IPS-11a (cell line): ENCODE measurements around the gene RHBDD3.

Source experiments
- H3K4me3 ChIP-seq: one replicate; pipeline ENCODE4 v1.5.1; 2013; ENCODE audit warnings: low read depth, low read length, control low read depth

RHBDD3 gene

DNA sequence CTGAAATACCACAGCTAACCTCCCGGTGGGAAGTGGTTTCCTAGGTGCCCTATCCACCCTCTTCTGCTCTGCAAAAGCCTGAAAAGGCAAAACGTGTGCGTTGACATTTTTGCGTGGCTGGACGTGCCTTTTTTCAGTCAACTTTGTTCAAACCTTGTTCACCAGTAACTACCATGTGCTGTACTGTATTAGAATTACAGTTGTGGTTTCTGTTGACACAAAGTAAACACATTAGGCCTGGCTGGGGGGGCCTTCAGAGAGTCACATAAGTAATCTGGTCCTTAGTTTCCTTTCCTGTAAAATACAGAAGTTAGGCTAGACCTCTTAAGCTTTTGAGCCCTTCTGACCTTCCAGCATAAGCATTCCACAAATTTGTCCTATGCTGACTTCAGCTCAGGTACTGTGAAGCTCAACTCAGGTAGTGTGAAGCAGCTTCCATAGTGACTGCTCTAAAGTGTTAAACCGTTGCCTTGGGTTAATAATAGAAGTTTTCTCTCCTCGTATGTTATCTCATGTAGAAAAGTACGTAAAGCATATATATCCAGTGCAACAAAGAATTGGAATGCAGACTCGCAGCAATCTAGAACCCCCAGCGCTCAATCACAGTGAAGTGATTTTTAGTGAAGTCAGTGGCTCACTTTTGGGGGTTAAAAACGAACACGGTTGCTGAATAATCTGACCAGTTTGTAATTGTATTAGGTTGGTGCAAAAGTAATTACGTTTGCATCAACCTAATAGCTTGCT, 2.1 kb upstream of the RHBDD3 start:
- peak overlapping the region; percentile 91 for H3K4me3 ChIP-seq

DNA sequence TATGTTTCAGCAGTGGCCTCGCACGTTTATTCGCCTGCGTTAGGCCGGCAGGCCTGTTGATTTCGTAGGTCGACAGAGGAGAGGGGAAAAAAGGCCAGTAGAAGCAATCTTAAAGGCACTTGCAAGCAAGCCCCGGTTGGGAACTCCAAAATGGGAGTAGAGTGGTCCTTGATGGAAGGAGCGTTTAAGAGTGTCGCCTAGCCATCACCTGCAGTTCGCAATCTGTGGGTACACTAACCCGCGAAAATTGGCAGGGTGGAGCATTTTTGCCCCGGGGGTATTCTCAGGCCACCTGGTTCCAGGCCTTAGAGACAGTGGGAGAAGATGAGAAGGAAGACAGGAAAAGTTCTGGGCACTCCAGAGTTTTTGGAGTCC, 1.4 kb upstream of the RHBDD3 start:
- peak overlapping the region; percentile 91 for H3K4me3 ChIP-seq

DNA sequence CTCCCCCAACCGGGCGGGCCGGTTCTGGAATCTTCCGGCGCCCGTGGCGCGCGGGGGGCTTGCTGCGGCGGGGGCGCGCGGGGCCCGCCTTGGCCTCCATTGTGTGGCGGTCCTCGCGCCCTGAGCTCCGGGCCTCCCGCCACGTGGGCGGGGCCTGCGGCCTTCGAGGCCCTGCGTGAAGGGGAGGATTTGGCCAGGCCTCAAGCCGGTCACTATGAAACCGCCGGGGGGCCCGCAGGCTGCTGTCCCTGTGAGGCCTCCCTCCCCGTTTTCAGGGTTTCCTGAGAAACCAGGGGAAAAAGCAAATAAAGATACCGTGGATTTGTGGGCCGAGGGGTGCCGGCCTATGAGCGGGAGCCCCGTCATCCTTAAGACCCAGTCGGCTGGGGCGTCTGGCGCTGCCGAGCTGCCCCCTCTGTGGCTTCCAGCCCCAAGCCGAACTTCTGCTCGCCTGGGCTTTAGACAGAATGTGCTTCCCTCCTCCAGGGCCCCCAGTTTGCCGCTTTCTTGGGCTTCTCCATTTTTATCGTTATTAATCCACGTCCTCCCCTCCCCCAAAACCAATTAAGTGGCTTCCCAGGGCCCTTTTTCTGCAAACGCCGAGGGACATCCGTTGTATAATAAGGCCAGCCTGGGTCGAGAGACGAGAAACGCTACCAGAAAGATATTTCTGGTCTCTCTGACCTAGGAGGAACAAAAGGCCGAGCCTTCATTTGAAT, 889 bp upstream of the RHBDD3 start:
- peak overlapping the region; percentile 91 for H3K4me3 ChIP-seq

DNA sequence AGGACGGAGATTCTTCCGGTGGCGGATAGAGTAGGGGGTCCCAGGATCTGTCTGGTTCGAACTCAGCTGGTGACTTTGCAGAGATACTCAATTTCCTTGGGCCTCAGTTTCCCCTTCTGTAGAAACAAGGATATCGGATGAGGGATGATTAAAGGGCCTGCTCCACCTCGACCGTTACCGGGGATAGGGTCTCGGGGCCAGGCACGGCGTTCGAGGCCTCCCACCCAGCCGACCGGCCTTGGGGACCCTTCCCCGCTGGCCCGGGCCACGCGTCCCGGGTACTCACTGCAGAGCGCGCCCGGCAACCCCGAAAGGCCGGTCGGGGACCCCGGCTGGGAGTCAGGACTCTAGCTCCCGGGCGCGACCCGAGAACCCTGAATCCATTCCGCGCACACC, 321 bp downstream of the RHBDD3 start:
- peak overlapping the region; percentile 91 for H3K4me3 ChIP-seq

DNA sequence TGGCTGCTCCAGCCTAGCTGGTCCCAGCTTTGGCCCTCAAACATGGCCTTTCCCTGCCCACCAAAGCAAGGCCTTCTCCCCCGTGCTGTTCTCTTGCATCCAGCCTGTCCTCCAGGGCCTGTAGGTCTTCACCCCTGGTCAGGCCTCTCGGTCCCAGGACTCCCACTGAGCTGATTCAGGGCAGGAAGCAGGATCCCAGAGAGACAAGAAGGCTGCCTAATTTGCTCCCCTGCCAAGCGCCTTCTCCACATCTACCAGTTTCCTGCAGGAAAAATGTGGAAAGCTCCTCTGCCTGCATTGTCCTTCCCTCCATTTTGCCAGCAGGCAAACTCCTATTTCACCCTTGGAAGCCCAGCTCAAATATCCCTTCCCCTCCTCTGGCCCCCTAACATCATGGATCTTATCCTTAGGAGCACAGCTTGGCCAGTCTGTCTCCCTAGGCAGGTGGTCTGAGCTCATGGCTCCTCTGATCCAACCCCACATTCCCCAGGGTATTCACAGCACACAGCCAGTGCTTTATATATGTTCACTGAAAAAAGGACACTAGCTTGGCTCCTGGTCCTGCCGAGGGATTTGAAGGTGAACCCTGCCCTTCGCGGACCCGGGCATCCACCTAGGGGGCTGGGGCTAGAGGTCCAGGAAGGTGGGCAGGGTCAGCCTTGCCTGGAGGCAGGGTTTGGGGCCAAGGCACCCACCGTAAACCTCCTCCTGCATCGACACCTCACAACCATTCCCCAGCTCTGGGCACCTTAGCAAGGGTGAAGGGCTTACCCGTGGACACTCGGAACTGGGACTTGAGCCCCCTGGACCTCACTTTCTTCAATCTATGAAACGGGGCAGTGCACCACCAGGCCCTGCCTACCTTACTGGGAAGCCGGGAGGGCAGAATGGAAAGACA, 968 bp downstream of the RHBDD3 start:
- H3K4me3 ChIP-seq, result peak overlapping the region; percentile 91

DNA sequence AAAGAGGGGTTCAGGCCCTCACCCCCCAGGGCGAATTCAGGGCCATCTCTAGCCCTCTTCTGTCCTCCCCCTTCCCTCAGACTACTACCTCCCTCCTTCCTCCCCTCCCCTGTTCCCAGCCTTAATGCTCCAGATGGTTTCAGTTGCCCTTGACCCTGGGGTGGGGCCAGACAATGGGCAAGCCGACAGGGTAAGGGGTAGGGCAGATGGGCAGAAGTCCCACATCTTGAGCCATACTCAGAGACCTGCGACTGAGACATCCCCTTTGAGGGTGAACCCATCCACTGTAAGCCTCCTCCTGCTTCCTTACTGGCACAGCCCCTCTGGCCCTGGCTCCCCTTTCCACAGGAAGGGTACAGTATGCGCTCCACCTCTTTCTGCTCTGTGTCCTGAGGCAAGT, 1.9 kb downstream of the RHBDD3 start:
- H3K4me3 ChIP-seq, result no peak overlapping the region

DNA sequence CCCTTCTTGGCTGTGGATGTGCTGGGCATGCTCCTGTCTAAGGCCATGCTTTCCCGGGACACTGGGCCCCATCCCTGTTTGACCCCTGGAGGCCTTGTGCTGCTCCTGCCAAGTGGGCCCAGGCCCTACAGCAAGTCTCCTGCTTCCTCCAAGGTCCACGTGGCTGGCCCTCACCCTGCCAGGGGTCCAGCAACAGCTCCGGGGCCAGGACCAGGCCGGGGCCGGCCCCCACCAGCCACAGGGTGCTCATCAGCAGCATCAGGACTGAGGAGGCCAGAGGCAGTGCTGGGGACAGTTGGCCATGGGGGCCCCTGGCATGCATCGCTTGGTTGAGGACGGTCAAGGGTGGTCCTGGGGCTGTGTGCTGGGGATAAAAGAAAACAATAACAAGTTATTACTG, 2.5 kb downstream of the RHBDD3 start:
- no peak overlapping the region for H3K4me3 ChIP-seq

DNA sequence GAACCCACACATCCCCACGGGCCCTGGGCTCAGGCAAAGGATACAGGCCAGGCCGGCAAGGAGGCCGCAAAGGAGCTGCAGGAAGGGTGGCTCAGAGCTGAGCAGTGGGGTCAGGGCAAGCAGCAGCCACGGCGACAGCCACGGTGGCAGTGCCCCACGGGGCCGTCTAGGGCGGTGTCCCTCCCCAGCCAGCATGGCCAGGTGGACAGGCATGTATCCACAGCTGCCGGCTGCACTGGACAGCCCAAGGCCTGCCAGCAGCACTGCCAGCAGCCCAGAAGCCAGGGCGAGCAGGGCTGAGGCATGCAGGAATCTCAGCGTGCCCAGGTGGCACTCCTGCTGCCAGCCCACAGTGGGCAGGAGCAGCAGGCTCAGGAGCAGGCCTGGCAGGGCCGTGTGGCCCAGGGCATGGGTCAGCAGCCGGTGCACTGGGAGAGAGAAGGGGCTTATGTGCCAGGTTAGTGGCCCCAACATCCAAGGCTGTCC, 3.9 kb downstream of the RHBDD3 start:
- no peak overlapping the region for H3K4me3 ChIP-seq

DNA sequence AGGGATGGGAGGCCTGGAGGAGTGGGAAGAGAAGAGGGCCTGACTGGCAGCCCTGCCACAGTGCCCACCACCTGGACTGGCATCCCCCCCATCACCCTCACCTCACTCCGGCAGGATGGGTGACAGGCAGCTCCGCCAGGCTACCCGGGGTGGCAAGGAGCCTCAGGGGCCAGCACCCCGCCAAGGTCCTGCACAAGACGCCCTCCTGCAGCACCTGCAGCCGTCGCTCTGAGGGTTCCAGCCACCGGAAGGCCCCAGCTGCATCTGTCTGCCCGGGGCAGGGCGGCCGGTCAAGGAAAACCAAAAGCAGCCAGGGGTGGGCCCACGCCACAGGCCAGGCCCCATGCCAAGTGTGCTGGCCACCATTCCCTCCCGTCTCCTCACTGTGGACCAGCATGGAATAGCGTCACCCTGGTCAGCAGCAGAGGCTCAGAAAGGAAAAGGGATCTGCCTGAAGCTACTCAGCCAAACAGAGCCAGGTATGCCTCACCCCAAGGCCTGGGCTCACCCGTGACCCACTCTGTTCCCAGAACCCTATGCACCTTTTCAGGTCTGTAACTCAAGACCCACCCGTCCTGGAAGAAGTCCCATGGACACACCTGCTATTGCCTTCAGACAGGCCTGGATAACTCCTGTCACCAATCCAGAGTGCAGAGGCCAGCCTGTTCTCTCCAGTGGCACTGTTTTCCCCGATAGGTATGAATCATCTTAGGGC, 7.0 kb downstream of the RHBDD3 start:
- H3K4me3 ChIP-seq, result no peak overlapping the region

DNA sequence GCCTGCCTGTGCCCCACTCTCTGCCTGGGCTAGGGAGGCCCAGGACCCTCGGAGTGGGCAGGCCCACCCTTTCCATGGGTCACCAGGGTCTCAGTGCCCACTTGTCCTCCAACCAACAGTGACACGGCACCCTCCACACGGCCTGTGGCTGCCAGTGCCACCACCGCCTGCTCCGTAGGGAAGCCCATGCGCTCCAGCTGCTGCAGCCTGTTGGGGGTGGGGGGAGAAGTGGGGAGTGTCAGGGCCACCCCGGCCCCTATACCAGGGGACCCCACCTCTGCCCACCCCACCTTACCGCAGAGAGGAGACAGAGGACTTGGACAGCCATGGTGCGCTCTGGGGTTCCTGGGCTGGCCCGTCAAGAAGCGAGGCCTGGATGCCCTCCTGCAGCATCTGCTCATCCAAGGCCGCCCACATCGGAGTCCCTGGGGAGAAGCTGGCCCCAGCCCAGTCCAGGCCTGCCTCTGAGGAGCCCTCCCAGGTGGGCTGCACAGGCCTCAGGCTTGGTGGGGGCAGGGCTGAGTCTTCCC, 7.7 kb downstream of the RHBDD3 start:
- no peak overlapping the region for H3K4me3 ChIP-seq

DNA sequence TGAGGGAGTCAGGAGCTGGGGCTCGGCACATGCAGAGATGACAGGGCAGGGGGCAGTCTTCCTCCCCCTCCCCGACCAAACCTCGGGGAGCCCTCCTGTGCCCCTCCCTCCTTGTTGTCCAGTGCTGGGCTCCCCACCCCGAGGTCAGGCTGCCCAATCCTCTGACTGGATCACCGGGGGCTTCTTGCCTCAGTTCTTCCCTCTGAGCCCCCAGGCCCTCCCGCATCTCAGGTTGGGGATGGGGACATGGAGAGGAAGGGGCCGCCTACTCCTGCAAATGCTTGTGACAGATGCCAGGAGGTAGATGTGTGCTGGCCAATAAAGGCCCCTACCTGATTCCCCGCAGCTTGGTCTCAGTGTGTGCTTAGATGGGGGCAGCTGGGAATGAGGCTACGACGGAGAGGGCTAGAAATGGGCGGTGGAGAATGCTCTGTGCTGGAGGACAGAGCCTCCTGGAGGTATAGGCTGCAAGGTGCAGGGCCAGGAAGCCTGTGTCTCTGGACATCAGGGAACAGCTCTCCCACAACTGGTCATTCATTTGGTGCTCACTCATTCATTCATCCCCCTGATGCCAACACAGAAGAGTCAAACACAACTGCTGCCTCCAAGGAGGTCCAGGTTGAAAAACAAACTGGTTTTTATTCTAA, 8.4 kb downstream of the RHBDD3 start:
- no peak overlapping the region for H3K4me3 ChIP-seq

DNA sequence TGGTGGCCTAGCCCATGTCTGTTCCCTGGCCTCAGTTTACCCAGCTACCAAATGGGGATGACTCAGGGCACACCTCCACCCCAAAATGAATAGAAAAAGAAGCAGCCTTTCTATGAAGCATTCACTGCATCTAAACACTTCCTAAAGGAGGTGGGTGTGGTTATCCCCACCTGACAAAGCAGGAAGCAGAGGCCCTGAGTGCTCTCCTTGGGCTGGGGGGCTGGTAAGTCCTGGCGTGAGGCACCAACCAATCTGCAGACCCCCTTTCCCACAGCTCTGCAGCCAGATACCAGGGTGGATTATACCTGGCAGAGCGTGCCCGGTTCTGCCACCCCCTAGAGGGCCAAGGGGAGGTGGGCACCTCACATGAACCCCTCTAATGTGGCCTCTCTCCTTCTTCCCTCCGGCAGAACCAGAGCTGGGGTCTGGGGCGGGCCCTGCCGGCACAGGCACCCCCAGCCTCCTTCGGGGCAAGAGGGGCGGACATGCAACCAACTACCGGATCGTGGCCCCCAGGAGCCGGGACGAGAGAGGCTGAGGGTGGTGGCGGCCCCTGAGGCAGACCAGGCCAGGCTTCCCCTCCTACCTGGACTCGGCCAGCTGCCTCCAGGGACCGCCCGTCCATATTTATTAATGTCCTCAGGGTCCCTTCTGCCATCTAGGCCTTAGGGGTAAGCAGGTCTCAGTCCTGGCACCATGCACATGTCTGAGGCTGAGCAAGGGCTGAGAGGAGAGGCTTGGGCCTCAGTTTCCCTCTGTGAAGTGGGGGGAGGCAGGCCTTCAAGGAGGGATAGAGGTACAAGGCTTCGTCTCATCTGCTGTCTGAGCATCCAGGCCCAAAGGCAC, 9.2 kb downstream of the RHBDD3 start:
- no peak overlapping the region for H3K4me3 ChIP-seq

DNA sequence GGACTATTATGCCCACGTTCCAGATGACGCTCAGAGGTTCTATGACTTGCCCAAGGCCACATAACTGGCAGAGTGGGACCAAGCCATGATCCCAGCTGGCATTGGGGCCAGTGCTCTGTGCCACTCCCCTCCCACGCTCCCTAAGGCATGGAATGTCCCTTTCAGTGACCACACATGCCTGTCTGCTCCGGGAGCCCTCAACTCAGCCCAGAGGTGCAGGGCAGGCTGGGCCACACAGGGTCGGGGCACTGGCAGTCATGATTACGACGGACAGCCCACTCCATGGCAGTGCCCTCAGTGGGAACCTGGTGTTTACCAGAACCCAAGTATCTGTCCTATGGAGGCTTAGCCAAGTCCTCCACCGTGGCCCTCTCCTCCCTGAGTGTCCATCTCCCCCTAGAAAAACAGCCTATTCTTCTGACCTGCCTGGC, 10.0 kb downstream of the RHBDD3 start:
- no peak overlapping the region for H3K4me3 ChIP-seq

DNA sequence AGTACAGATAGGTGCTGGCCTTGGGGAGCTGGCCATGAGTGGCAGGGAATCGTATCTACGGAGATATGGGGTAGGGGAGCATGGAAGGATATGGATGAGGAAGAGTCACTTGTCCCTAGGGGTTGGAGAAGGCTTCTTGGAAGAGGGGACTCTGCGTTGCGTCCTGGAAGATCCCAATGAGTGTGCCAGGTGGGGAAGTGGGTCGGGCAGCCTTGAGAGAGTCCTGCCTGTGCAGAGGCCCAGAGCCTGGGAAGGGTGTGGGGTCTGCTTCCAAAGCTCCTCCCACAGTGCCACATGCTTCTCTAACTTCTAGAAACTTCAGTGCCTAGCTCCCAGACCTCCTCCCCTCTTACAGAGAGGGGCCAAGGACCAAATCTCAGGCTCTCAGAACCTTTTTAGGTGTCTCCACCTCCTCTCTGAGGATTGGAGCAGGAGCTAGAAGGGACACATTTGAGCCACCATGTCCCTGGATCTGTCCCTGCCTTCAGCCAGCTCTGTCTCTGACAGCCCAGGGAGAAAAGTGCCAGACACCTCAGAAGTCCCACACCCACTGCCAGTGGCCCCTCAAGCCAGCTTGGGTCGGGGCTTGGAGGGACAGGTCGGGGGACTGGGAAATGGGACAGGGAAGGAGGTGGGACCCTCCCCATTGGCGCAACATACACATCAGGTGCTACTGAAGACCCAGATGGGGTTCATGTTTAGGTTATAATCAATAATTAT, 11.0 kb downstream of the RHBDD3 start:
- H3K4me3 ChIP-seq, result no peak overlapping the region

DNA sequence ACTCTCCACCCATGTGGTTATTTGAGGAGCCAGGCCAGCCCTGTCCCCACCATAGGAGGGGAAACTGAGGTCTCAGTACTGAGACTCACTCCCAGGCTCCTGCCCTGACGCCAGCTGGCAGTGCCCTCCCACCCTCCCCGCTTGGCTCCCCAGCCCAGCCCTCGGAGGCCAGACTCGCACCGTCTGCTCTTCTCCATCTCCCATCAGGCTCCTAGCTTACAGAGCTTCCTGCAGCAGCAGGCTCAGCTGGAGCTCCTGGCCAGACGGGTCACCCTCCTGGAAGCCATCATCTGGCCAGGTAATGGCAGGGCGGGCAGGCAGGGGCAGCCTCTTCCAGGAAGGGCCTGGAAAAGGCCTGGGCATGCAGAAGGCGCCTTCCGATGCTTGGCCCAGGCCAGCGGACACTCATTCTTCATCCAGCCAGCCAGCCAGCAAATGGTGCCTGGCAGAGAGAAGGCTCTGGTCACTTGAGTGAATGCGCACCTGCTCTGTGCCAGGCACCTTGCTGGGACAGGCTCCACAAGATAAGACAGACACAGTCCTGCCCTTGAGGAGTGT, 12.6 kb downstream of the RHBDD3 start:
- no peak overlapping the region for H3K4me3 ChIP-seq

DNA sequence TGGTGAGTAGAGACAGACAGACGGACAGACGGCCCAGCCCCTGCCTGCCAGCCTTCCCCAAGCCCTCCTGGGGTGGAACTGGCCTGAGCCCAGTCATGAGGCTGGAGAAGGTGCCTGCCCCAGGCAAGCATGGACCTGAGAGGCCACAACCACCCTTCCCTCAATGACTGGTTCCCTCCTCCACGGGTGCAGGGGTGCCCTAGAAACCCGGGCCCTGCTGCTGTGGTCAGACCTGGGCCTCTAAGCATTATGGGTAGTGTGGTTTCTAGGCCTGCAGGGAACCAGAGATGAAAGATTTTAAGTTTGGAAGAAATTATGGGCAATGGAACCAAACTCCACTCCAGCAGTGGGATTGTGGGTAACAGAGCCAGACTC, 13.5 kb downstream of the RHBDD3 start:
- no peak overlapping the region for H3K4me3 ChIP-seq

DNA sequence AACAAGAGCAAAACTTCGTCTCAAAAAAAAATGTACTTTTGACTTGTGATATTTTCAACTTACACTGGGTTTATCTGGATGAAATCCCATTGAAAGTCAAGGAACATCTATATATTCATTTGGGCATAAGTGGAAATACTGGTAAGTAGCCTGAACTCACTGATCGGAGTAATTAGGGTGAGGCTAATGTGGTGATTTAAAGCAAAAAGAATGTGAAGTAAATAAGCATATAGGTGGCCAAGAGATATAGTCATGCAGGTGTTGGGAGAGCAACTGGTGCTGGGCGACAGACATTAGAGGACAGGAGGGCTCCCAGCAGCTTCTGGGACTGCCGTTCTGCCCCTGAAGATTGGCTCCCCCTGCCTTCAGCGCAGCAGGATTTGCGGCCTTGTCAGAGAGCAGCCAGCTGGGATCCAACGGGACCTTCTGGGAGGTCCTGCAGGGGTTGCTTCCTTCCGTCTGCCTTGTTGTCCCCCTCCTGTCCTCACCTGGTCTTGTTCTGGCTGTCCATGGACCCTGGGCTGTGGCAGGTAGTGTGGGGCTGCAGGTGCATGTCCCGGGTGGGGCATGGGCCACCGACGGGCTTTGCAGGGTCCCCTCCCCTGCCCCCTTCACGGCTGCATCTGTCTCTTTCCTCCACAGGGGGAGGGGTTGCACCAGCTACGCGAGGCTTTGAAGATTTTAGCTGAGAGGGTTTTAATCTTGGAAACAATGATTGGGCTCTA, 14.1 kb downstream of the RHBDD3 start:
- no peak overlapping the region for H3K4me3 ChIP-seq
